Activated CD4-positive, alpha-beta T cell treated with anti-CD3 and anti-CD28 coated beads, Interleukin-2, Interleukin-4, amounts not matched to agents 100 ng/mL and 50 ng/mL, durations not matched to agents 16 hours and 8 hours (primary cell): ENCODE measurements around the gene MAPT.

ENCODE experiments used
- DNase-seq: peaks from one replicate; pipeline ENCODE4 v3.0.0-alpha.2; 2020; ENCODE audit warnings: low spot score

Gene MAPT

GRCh38 chr17:46030752-46031151 lies 136.4 kb downstream of the MAPT start:
- DNase-seq = no peak

- DNase-seq = no peak
Observed at GRCh38 chr17:46031440-46031839, 137.1 kb downstream of the MAPT start.

- no peak for DNase-seq
Observed at GRCh38 chr17:46031920-46032319, 137.6 kb downstream of the MAPT start.

DNA sequence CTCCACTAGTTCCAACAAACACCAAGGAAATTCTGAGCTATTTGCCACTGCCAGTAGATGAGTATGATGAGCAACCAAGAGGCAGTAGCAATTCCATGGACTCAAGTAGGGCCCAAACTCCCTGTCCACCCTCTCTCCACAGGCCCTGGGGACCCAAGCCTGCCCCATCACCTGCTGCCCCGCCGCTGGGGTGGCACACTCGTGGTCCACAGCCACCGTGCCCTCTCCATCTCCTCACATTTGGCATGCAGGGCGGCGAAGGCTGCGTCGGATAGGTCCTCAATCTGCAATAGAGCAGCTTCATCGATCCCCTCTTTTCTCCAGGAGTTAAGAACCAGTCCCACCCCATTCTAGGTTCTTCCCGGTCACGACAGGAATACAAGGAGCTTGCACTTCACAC lies 138.6 kb downstream of the MAPT start:
- no peak for DNase-seq

DNA sequence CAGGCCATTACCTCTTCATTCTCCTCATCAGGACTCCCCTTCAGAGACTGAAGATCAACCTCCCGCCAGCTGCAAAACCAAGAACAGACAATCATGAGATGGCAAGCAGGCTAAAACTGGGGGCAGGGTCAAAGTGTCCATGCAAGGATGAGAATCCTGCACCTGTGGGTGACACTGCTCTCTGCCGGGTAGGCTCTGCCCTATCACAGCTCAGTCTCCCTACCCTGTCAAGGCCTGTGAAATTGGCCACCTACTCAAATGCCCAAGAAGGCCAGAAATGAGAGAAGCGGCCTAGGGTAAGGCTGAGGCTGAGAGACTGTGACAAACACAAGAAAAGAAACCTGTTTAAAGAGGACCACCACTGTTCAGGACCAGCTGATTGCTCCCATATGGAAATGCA lies 139.0 kb downstream of the MAPT start:
- no peak for DNase-seq

- no peak for DNase-seq
Observed at GRCh38 chr17:46035112-46035818, 140.9 kb downstream of the MAPT start.

DNA sequence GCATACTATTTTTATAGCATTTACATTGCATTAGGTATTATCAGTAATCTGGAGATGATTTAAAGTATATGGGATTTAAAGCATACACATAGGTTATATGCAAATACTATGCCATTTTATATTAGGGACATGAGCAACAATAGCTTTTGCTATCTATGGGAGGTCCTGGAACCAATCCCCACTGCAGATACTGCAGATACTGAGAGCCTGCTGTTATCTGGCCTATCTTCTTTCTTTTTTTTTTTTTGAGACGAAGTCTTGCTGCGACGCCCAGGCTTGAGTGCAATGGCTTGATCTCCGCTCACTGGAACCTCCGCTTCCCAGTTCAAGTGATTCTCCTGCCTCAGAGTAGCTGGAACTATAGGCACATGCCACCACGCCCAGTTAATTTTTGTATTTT lies 142.1 kb downstream of the MAPT start:
- DNase-seq = no peak

- DNase-seq = no peak
Observed at GRCh38 chr17:46037722-46038255, 143.4 kb downstream of the MAPT start.

DNA sequence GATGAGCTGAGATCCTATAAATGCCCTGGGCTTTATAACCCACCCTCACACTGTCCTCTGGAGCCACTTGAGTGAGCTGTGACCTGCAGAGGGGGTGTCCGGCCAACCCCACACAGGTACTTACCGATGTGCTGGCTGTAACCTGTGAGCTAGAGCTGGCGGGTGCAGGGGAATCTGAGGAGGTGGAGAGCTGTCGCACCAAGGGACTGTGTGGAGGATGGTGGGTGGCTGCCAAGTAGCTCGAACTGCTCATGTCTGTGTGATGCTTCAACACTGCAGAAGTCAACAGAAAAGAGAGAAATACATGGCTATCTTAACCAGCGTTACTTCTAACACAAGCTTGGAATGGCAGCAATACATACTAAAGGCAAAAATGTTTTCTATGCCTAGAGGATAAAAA lies 144.1 kb downstream of the MAPT start:
- DNase-seq = no peak

DNA sequence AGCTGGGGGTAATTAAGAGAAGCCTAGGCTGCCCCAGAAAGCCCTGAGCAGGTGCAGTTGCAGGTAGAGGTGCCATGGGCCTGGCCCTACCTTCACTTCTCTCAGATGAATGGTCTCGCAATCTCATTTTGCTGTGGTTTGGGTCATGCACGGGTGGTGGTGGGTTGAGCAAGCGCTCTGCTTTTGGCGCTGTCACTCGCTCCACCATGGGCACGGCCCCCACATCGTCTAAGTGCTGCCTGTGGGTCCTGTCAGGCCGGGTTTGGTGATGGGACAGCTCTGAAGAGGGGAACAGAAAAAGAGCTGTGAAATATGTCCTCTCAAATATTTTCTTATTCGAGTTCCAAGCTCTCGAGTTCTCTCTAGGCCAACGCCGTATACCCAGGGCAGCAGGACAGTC lies 144.6 kb downstream of the MAPT start:
- DNase-seq = no peak

GRCh38 chr17:46039592-46040186 lies 145.3 kb downstream of the MAPT start:
- DNase-seq = no peak

DNA sequence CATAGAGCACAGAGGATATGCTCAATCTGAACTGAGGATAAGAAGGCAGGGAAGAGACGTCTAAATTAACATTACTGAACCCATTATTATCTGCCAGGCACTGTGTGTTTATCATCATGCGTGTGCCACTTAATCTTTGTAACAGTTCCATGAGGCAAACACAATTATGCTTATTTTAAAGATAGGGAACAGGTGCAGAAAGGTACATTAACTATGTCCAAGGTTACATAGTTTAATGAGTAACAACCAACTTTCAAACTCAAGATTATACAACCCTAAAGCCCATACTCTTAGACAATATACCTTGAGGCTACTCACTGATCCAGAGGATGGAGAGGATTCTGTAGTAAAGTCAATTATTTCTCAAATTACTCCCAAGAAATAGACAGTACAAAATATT lies 147.9 kb downstream of the MAPT start:
- no peak for DNase-seq

DNA sequence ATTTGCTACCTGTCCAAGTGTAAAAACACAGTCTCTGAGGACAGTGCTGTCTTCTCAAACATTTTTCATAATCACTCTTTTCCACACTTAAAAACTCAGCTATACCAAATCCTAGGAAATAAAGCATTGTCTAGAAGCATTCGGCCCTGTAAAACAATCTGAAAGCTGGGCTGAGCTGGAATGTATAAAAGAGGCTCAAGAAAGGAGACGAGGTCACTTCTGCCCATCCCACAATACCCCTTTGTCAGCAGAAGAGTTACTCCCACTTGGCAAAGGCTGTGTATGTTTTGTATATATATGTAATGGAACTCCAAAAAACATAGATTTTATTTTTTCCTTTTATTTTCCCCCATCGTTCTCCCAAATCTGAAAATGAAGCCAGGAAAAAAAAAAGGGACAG lies 148.6 kb downstream of the MAPT start:
- DNase-seq = no peak

DNA sequence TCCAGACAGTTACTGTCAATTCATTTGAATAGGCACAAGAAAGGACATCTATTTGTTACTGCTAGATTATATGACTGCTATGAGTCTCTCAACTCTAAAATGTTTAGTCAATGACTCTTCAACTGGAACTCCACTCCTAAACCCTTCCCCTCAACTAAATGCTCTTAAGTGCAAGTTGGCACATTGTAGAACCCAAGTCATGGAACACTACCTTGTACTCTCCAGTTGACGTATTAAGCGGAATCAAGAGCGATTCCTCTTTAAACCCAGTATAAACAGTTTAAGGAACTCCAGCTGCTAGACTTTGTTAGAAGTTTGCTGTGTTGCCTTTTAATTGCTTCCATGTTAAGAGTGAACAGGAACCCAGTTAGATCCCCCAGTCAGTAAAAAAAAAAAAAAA lies 149.3 kb downstream of the MAPT start:
- no peak for DNase-seq

- peak; percentile 29 for DNase-seq
Observed at GRCh38 chr17:46044286-46044928, 150.1 kb downstream of the MAPT start.

- DNase-seq = no peak
Observed at GRCh38 chr17:46044989-46045388, 150.6 kb downstream of the MAPT start.

DNA sequence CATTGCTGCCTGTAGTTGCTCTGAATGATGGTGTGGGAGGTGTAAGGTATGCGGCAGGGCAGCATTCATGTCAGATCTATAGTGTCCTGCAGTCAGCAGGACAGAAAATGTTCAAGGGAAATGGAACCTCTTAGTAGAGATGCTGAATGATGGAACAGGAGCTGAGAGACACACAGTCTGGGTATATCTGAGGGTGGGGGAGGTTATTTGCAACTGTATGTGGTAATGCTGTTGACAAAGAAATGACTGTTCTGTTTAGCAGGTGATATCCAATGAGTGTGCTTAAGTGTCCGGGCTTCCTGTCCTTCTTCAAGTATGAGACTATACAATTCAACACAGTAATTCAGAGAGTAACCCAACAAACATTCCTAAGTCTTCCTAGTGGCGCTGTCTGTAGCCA lies 151.3 kb downstream of the MAPT start:
- DNase-seq = peak; percentile 27

DNA sequence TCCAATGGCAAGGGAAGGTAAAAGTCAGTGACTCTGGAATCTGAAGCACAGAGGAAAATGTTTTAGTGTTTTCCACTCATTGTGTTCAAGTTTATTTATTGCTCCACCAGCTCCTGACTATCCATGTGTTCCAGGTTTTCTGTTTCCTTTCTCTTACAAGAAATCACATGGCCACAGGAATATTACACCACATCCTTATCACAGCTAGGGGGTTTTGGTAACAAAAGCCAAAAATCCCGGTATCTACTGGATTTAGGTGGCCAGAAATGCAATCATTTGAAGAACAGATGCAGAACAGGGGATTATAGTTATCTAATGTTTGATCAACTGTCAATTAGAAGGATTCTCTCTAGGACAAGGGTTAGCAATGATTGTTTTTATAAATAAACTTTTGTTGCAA lies 152.6 kb downstream of the MAPT start:
- no peak for DNase-seq

DNA sequence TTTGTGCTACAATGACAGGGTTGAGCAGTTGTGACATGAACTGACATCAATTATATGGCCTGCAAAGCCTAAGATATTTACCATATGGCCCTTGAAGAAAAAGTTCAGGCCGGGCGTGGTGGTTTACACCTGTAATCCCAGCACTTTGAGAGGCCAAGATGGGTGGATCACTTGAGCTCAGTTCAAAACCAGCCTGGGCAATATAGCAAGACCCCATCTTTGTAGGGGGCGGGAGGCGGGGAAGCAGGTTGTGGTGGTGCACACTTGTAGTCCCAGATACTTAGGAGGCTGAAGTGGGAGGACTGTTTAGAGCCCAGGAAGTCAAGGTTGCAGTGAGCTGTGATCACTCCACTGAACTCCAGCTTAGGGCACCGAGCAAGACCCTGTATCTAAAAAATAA lies 153.0 kb downstream of the MAPT start:
- DNase-seq = no peak

DNA sequence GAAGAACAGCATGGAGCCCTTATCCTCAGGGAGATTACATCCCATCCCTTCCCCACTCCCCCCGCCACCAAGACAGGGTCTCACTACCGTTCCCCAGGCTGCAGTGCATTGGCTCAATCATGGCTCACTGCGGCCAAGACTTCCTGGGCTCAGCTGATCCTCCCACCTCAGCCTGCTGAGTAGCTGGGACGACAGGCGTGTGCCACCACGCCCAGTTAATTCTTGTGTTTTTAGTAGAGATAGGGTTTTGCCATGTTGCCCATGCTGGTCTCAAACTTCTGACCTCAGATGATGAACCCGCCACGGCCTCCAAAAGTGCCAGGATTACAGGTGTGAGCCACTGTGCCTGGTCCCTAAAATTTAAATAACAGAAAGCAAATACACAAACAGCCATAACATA lies 153.5 kb downstream of the MAPT start:
- DNase-seq = no peak

- no peak for DNase-seq
Observed at GRCh38 chr17:46049656-46050055, 155.3 kb downstream of the MAPT start.

- no peak for DNase-seq
Observed at GRCh38 chr17:46053911-46054534, 159.7 kb downstream of the MAPT start.

GRCh38 chr17:46056800-46057304 lies 162.5 kb downstream of the MAPT start:
- DNase-seq = peak; percentile 27
